ENCODE measurements around the gene TMA7B.

GRCh38 chr22:40007853-40008710 lies 47.9 kb downstream of the TMA7B start:
- TF ChIP-seq EZH2phosphoT487 (IDR thresholded peaks at IDR 0.05; ENCODE audit: borderline replicate concordance, low read length), result no peak
- no peak for TF ChIP-seq CTCF (IDR thresholded peaks at IDR 0.05; ENCODE audit: low read depth, low read length, poor library complexity, severe bottlenecking)
